Uterus (tissue), 2 donors: Measurements from ENCODE around the gene AVPR2.

Source experiments
- CTCF ChIP-seq, 4 experiments: fragments of 200-600 bp in 2 of 4; fragments of 450-650 bp in 2 of 4; sonication (generic) in 2 of 4; IDR thresholded peaks; one replicate each; pipeline ENCODE4 v1.5.1; 2016 to 2019; ENCODE audit warnings: antibody characterized with exemption in 4 of 4, mild to moderate bottlenecking in 2 of 4, moderate library complexity in 1 of 4
- POLR2A ChIP-seq, 2 donors: fragments of 450-650 bp; IDR thresholded peaks; one replicate each; pipeline ENCODE4 v1.6.1; 2016; ENCODE audit warnings: antibody characterized with exemption in 2 of 2, mild to moderate bottlenecking in 1 of 2, moderate library complexity in 1 of 2

DNA sequence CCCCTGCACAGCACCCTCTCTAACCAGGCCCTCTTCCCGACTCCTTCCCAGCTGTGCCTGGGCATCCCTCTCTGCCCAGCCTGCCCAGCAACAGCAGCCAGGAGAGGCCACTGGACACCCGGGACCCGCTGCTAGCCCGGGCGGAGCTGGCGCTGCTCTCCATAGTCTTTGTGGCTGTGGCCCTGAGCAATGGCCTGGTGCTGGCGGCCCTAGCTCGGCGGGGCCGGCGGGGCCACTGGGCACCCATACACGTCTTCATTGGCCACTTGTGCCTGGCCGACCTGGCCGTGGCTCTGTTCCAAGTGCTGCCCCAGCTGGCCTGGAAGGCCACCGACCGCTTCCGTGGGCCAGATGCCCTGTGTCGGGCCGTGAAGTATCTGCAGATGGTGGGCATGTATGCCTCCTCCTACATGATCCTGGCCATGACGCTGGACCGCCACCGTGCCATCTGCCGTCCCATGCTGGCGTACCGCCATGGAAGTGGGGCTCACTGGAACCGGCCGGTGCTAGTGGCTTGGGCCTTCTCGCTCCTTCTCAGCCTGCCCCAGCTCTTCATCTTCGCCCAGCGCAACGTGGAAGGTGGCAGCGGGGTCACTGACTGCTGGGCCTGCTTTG is 1.1 kb downstream of the AVPR2 start:
- TF ChIP-seq CTCF (IDR thresholded peaks at IDR 0.05) (no peak), POLR2A (IDR thresholded peaks at IDR 0.05) (no peak)
